Astrocyte (in vitro differentiated cells and primary cell): ENCODE results near the gene PRDM2. TPM values are rescaled to one million over a fixed set of nuclear protein-coding genes. Genes with fewer than 3 reads are reported as not detected.

Source experiments
- DNase-seq: peaks from one replicate; pipeline ENCODE4 v3.0.0-alpha.2; 2010; ENCODE audit warnings: low read depth
- FAIRE-seq: peaks from 2 replicates; lab custom pipeline; 2011; peaks lifted over from hg19 to GRCh38; lab: Jason Lieb, UNC
- H2AFZ ChIP-seq: 2 replicates; pipeline ENCODE4 v1.6.0; 2012; ENCODE audit warnings: low read depth, low read length, inconsistent platforms
- H3K27ac ChIP-seq: 2 replicates; pipeline ENCODE4 v1.5.1; 2011; ENCODE audit warnings: low read depth, low read length, inconsistent platforms
- H3K27me3 ChIP-seq: 2 replicates; pipeline ENCODE4 v1.6.0; 2011; ENCODE audit warnings: low read length, inconsistent platforms; ENCODE audit not compliant: insufficient read depth
- H3K36me3 ChIP-seq: 2 replicates; pipeline ENCODE4 v1.5.1; 2011; ENCODE audit warnings: low read length, inconsistent platforms; ENCODE audit not compliant: insufficient read depth
- H3K4me1 ChIP-seq: 2 replicates; pipeline ENCODE4 v1.5.1; 2011; ENCODE audit warnings: low read length, inconsistent platforms; ENCODE audit not compliant: insufficient read depth
- H3K4me2 ChIP-seq: 2 replicates; pipeline ENCODE4 v1.6.0; 2012; ENCODE audit warnings: low read length, inconsistent platforms
- H3K4me3 ChIP-seq: 2 replicates; pipeline ENCODE4 v1.5.1; 2011; ENCODE audit warnings: low read depth, mild to moderate bottlenecking, low read length, inconsistent platforms; ENCODE audit not compliant: insufficient read depth
- H3K79me2 ChIP-seq: 2 replicates; pipeline ENCODE4 v1.6.0; 2012; ENCODE audit warnings: mild to moderate bottlenecking, low read length, inconsistent platforms; ENCODE audit not compliant: insufficient read depth
- H3K9ac ChIP-seq: 2 replicates; pipeline ENCODE4 v1.6.0; 2012; ENCODE audit warnings: mild to moderate bottlenecking, low read length, inconsistent platforms
- H3K9me3 ChIP-seq: 2 replicates; pipeline ENCODE4 v1.5.1; 2012; ENCODE audit warnings: low read depth, mild to moderate bottlenecking, low read length, inconsistent platforms; ENCODE audit not compliant: insufficient read depth
- H4K20me1 ChIP-seq: 2 replicates; pipeline ENCODE4 v1.6.0; 2012; ENCODE audit warnings: low read length, inconsistent platforms; ENCODE audit not compliant: insufficient read depth
- H3K27ac Mint-ChIP-seq: one replicate; pipeline ENCODE4 v1.8.0; 2021; ENCODE audit warnings: mild to moderate bottlenecking, mixed read lengths; ENCODE audit not compliant: unreplicated experiment
- H3K27me3 Mint-ChIP-seq: one replicate; pipeline ENCODE4 v1.8.0; 2021; ENCODE audit warnings: low read depth, mixed read lengths; ENCODE audit not compliant: unreplicated experiment
- H3K36me3 Mint-ChIP-seq: one replicate; pipeline ENCODE4 v1.8.0; 2021; ENCODE audit warnings: low read depth, mixed read lengths; ENCODE audit not compliant: unreplicated experiment
- H3K4me1 Mint-ChIP-seq: one replicate; pipeline ENCODE4 v1.8.0; 2021; ENCODE audit warnings: low read depth, mixed read lengths; ENCODE audit not compliant: unreplicated experiment
- H3K4me3 Mint-ChIP-seq: one replicate; pipeline ENCODE4 v1.8.0; 2021; ENCODE audit warnings: mild to moderate bottlenecking, moderate library complexity, mixed read lengths; ENCODE audit not compliant: unreplicated experiment
- H3K9me3 Mint-ChIP-seq: one replicate; pipeline ENCODE4 v1.8.0; 2021; ENCODE audit warnings: mild to moderate bottlenecking, mixed read lengths; ENCODE audit not compliant: unreplicated experiment
- CTCF ChIP-seq: IDR thresholded peaks from 2 replicates; pipeline ENCODE4 v1.5.1; 2011; ENCODE audit warnings: low read depth, mild to moderate bottlenecking, inconsistent platforms, low read length, moderate library complexity; ENCODE audit not compliant: insufficient read depth
- EZH2 ChIP-seq: IDR thresholded peaks from 2 replicates; pipeline ENCODE4 v1.6.1; 2012; ENCODE audit warnings: mild to moderate bottlenecking, low read length, inconsistent platforms; ENCODE audit not compliant: insufficient read depth
- total RNA-seq: library from RNA; stranded (reverse); gene quantifications from 2 replicates; pipeline ENCODE4 v1.2.1, GENCODE V29; 2021

The PRDM2 gene
- total RNA-seq, 1 donor from 2014 or later, result 49.0 TPM

GRCh38 chr1:13851726-13852125 is 151.7 kb downstream of the PRDM2 start:
- Histone ChIP-seq H3K4me2 (no peak overlapping the region), H3K27ac (no peak overlapping the region), H3K79me2 (no peaks in the 10 kb centered on the region), H3K4me1 (no peaks in the 10 kb centered on the region), H4K20me1 (no peaks in the 10 kb centered on the region), H3K36me3 (no peaks in the 10 kb centered on the region), H3K9me3 (no peaks in the 10 kb centered on the region), H3K4me3 (no peak overlapping the region), H3K9ac (no peak overlapping the region), H2AFZ (no peak overlapping the region), H3K27me3 (no peaks in the 10 kb centered on the region)
- Mint-ChIP-seq H3K36me3 (no peaks in the 10 kb centered on the region), H3K27me3 (no peaks in the 10 kb centered on the region), H3K9me3 (peaks cover 17% of the 10 kb centered on the region), H3K27ac (no peak overlapping the region), H3K4me1 (no peaks in the 10 kb centered on the region), H3K4me3 (no peak overlapping the region)
- no peak for TF ChIP-seq EZH2
- FAIRE-seq (no peak), DNase-seq (no peak)

- no peak overlapping the region for H3K9ac ChIP-seq
- H2AFZ ChIP-seq, result no peak overlapping the region
- no peaks in the 10 kb centered on the region for H3K4me1 ChIP-seq
- no peaks in the 10 kb centered on the region for H4K20me1 ChIP-seq
- H3K27me3 ChIP-seq, result no peaks in the 10 kb centered on the region
- H3K4me3 Mint-ChIP-seq, result no peak overlapping the region
- H3K79me2 ChIP-seq, result no peaks in the 10 kb centered on the region
- TF ChIP-seq CTCF, result no peak
- TF ChIP-seq EZH2, result no peak
- no peaks in the 10 kb centered on the region for H3K36me3 Mint-ChIP-seq
- FAIRE-seq, result no peak
- peaks cover 12% of the 10 kb centered on the region for H3K9me3 Mint-ChIP-seq
- no peaks in the 10 kb centered on the region for H3K36me3 ChIP-seq
- no peak for DNase-seq
- H3K27ac ChIP-seq, result no peak overlapping the region
- no peak overlapping the region for H3K4me3 ChIP-seq
- no peaks in the 10 kb centered on the region for H3K27me3 Mint-ChIP-seq
- no peak overlapping the region for H3K4me2 ChIP-seq
- no peaks in the 10 kb centered on the region for H3K9me3 ChIP-seq
- no peaks in the 10 kb centered on the region for H3K4me1 Mint-ChIP-seq
- no peak overlapping the region for H3K27ac Mint-ChIP-seq
These were observed 155.6 kb downstream of the PRDM2 start for GRCh38 chr1:13855554-13855953.

- Histone ChIP-seq H3K79me2 (no peaks in the 10 kb centered on the region), H2AFZ (no peak overlapping the region), H3K4me3 (no peak overlapping the region), H3K27ac (no peak overlapping the region), H4K20me1 (no peaks in the 10 kb centered on the region), H3K9ac (no peak overlapping the region), H3K4me1 (no peaks in the 10 kb centered on the region), H3K4me2 (no peak overlapping the region), H3K9me3 (no peaks in the 10 kb centered on the region), H3K36me3 (no peaks in the 10 kb centered on the region), H3K27me3 (no peaks in the 10 kb centered on the region)
- TF ChIP-seq CTCF (no peak), EZH2 (no peak)
- Mint-ChIP-seq H3K27ac (no peak overlapping the region), H3K4me1 (no peaks in the 10 kb centered on the region), H3K9me3 (peaks cover 9% of the 10 kb centered on the region), H3K27me3 (peaks cover 12% of the 10 kb centered on the region), H3K36me3 (no peaks in the 10 kb centered on the region), H3K4me3 (no peak overlapping the region)
- FAIRE-seq (no peak), DNase-seq (no peak)
These were observed 160.0 kb downstream of the PRDM2 start for GRCh38 chr1:13860031-13860430.
